LNCAP (cell line): ENCODE results near the gene DPYD.

Experiments used
- CTCF ChIP-seq: fragments of 450-650 bp; IDR thresholded peaks from 2 replicates; pipeline ENCODE4 v1.5.1; 2017; ENCODE audit warnings: mild to moderate bottlenecking

DPYD gene

DNA sequence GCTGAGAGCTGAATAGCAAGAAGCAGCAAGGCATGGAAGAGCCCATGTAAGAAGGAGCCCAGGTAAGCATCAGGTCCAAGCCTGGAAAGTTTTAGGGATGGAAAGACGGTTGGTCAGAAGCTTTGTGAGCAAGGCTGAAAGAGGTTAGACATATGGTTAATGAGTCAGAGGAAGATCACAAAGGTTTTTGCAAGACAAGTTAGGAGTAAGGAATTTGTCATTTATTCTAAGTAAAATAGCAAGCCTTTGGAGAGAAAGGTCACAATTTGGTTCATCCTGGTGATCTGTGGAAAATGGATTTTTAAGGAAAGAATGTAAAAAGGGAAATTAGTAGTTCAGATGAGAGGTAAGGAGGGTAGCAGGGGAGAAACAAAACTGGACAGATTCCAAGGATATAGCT lies 106.7 kb downstream of the DPYD start:
- no peak for TF ChIP-seq CTCF

DNA sequence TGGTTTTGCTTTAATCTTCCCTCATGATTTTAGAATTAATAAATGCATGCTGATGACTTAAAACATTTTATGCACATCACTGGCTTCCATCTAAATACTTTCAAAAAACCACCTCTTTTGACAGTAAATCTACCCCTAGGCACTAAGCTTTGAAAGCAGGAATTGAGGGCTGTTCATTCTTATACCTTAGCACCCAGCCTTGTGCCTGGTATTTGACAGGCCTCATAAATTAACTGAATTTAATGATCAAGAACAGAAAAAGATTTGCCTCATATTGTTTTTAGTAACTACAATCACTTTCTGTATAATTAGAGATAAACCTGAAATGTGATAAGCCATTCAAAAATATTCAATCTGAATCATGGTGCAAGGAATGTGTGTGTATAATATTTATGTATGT lies 108.8 kb downstream of the DPYD start:
- TF ChIP-seq CTCF = no peak

DNA sequence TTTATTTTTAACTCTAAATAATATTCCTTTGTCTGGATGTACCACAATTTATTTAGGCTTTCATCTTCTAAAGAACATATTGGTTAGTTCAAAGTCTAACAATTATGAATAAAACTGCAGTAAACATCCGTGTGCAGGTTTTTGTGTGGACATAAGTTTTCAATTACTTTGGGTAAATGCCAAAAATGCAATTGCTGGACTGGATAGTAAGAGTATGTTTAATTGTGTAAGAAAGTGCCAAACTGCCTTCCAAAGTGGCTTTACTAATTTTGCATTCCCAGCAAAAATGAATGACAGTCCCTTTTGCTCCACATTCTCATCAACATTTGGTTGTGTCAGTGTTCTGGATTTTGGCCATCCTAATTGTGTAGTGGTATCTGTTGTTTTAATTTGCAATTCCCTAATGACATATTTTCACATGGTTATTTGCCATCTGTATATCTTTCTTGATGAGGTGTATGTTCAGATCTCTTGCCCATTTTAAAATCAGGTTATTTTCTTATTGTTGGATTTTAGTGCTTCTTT lies 113.8 kb downstream of the DPYD start:
- TF ChIP-seq CTCF = no peak

GRCh38 chr1:97806326-97806725 lies 114.5 kb downstream of the DPYD start:
- TF ChIP-seq CTCF = no peak

- no peak for TF ChIP-seq CTCF
Measured at GRCh38 chr1:97805093-97805492, 115.7 kb downstream of the DPYD start.

DNA sequence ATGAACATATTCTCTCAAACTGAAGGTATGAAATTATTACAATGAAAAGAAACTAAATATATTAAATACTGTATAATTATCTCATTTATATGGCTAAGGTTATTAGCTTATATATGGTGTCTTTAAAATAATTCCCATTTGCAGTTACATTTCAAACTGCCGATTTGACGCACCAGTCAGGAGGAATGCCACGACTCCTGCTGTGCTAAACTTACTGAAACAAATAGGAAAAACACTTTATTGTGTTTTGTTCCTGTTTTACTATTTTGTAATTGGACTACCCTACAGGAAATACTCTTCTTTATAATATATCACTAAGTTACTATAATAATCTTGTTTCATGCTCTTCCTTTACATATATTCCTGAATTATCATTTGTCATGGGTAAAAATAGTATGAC lies 117.8 kb downstream of the DPYD start:
- no peak for TF ChIP-seq CTCF

DNA sequence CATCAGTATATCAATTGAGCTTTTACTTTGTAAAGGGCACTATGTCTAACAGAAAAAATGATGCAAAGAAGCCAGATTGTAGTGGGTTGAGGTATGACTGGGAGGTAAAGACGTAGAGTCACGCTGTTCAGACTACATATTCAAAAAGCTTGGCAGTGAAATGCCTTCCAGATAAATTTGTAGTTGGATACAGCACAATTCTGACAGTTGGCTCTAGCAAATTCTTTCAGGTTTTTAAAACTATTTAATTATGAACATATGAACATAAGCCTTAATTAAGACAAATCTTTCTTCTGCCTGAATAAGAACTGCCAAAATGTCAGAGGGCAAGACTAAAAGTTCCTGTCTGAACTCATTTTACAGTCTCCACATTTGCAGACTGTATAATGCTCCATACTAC lies 118.8 kb downstream of the DPYD start:
- no peak for TF ChIP-seq CTCF

DNA sequence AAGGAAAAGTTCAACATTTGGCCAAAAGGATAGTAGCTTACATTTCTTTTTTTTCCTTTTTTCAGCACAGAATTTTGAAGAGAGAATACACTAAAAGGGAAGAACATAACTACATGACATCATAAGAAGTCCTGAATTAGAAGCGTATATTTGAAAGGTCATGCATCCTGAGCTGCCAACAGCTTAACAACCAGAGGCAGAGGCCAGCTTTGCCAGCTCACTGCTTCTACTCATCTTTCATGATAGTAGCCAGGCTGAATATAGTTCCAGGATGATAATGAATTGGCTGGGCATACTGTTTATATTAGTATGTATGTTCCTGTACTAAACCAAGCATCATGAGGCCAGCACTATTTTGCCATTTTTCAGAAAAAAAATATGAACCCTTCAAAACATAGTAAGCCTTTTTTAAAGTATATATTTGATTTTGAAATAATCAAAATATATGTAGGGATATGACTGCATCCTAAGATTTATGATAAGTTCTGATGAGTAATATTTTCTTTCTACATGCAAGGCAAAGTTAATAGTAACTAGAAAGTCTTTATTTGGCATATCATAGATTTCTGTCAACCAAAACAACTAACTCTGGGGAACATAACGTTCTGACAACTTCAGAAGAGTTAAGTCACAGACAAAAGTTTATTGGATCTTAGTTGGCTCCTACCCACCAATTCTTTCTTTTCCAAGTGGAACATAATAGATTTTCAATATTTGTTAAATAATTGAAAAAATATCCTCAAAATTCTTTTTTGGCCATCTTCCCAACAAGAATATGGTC lies 123.2 kb downstream of the DPYD start:
- no peak for TF ChIP-seq CTCF
